ENCODE data around the gene MALRD1.

GRCh38 chr10:19480353-19480752 lies 431.8 kb downstream of the MALRD1 start:
- TF ChIP-seq, protein P1, sequence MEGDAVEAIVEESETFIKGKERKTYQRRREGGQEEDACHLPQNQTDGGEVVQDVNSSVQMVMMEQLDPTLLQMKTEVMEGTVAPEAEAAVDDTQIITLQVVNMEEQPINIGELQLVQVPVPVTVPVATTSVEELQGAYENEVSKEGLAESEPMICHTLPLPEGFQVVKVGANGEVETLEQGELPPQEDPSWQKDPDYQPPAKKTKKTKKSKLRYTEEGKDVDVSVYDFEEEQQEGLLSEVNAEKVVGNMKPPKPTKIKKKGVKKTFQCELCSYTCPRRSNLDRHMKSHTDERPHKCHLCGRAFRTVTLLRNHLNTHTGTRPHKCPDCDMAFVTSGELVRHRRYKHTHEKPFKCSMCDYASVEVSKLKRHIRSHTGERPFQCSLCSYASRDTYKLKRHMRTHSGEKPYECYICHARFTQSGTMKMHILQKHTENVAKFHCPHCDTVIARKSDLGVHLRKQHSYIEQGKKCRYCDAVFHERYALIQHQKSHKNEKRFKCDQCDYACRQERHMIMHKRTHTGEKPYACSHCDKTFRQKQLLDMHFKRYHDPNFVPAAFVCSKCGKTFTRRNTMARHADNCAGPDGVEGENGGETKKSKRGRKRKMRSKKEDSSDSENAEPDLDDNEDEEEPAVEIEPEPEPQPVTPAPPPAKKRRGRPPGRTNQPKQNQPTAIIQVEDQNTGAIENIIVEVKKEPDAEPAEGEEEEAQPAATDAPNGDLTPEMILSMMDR (IDR thresholded peaks at IDR 0.05): no peak
- TF ChIP-seq, protein P2, sequence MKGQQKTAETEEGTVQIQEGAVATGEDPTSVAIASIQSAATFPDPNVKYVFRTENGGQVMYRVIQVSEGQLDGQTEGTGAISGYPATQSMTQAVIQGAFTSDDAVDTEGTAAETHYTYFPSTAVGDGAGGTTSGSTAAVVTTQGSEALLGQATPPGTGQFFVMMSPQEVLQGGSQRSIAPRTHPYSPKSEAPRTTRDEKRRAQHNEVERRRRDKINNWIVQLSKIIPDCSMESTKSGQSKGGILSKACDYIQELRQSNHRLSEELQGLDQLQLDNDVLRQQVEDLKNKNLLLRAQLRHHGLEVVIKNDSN (CRISPR knock-in tag; IDR thresholded peaks at IDR 0.05): no peak
- TF ChIP-seq ZNF121 (CRISPR knock-in tag; IDR thresholded peaks at IDR 0.05): no peak
- no peak for TF ChIP-seq IRF1 (CRISPR knock-in tag; IDR thresholded peaks at IDR 0.05)
- TF ChIP-seq, protein P3, sequence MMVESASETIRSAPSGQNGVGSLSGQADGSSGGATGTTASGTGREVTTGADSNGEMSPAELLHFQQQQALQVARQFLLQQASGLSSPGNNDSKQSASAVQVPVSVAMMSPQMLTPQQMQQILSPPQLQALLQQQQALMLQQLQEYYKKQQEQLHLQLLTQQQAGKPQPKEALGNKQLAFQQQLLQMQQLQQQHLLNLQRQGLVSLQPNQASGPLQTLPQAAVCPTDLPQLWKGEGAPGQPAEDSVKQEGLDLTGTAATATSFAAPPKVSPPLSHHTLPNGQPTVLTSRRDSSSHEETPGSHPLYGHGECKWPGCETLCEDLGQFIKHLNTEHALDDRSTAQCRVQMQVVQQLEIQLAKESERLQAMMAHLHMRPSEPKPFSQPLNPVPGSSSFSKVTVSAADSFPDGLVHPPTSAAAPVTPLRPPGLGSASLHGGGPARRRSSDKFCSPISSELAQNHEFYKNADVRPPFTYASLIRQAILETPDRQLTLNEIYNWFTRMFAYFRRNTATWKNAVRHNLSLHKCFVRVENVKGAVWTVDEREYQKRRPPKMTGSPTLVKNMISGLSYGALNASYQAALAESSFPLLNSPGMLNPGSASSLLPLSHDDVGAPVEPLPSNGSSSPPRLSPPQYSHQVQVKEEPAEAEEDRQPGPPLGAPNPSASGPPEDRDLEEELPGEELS (CRISPR knock-in tag; IDR thresholded peaks at IDR 0.05): no peak
